ENCODE results near the gene ZNF775. TPM values are rescaled to one million over a fixed set of nuclear protein-coding genes. Genes with fewer than 3 reads are reported as not detected.
A peak's percentile ranks its signal among the peaks of the same experiment; 100 is the strongest.

ZNF775 gene
- polyA plus RNA-seq, 2 donors, result 0.81 to 1.6 TPM

GRCh38 chr7:150365673-150366398 lies 13.3 kb upstream of the ZNF775 start:
- H3K9me3 ChIP-seq (ENCODE audit: control insufficient read depth in 2 of 2, insufficient read depth in 1 of 2, low read depth in 1 of 2, low read length in 1 of 2), result no peaks in the 10 kb centered on the region
- H3K4me3 ChIP-seq (ENCODE audit: low read depth in 1 of 2, low read length in 2 of 2), result no peak overlapping the region
- peaks cover 3 to 11% of the 10 kb centered on the region in 2 donors for H3K4me1 ChIP-seq (ENCODE audit: control insufficient read depth in 2 of 2, insufficient read depth in 2 of 2, low read length in 1 of 2)
- no peaks in the 10 kb centered on the region for H3K36me3 ChIP-seq (ENCODE audit: control insufficient read depth in 2 of 2, insufficient read depth in 2 of 2, low read length in 1 of 2)
- H3K27me3 ChIP-seq (ENCODE audit: control insufficient read depth in 1 of 2, insufficient read depth in 2 of 2, low read length in 2 of 2), result no peaks in the 10 kb centered on the region
- 85% methylated on average over 5 of the region's 5 CpGs for WGBS, 2 donors
- no peak overlapping the region for H3K27ac ChIP-seq (ENCODE audit: low read depth in 2 of 2, low read length in 1 of 2)

- H3K36me3 ChIP-seq (ENCODE audit: control insufficient read depth in 2 of 2, insufficient read depth in 2 of 2, low read length in 1 of 2), result peaks cover 0 to 15% of the 10 kb centered on the region in 2 donors
- H3K27ac ChIP-seq (ENCODE audit: low read depth in 2 of 2, low read length in 1 of 2), result peak overlapping the region; percentile 90
- H3K4me1 ChIP-seq (ENCODE audit: control insufficient read depth in 2 of 2, insufficient read depth in 2 of 2, low read length in 1 of 2), result peaks cover 3 to 20% of the 10 kb centered on the region in 2 donors
- no peaks in the 10 kb centered on the region for H3K27me3 ChIP-seq (ENCODE audit: control insufficient read depth in 1 of 2, insufficient read depth in 2 of 2, low read length in 2 of 2)
- H3K4me3 ChIP-seq (ENCODE audit: low read depth in 1 of 2, low read length in 2 of 2), result peak overlapping the region; percentile 85 to 94
- 34 to 37% methylated on average over 8 of the region's 8 CpGs for WGBS, 2 donors
- no peaks in the 10 kb centered on the region for H3K9me3 ChIP-seq (ENCODE audit: control insufficient read depth in 2 of 2, insufficient read depth in 1 of 2, low read depth in 1 of 2, low read length in 1 of 2)
Observed at GRCh38 chr7:150367677-150368095, 11.4 kb upstream of the ZNF775 start.

GRCh38 chr7:150368096-150368883 lies 10.8 kb upstream of the ZNF775 start, which contains the start of gene REPIN1:
Gene REPIN1 (plus strand): TSS chr7:150368822. CDS start chr7:150369712, 890 bp downstream.
- H3K9me3 ChIP-seq (ENCODE audit: control insufficient read depth in 2 of 2, insufficient read depth in 1 of 2, low read depth in 1 of 2, low read length in 1 of 2), result no peaks in the 10 kb centered on the region
- no peaks in the 10 kb centered on the region for H3K27me3 ChIP-seq (ENCODE audit: control insufficient read depth in 1 of 2, insufficient read depth in 2 of 2, low read length in 2 of 2)
- H3K27ac ChIP-seq (ENCODE audit: low read depth in 2 of 2, low read length in 1 of 2), result peak within 1 kb of the TSS; percentile 90
- 1% methylated on average over 81 to 85 of the region's 85 CpGs for WGBS, 2 donors
- peaks cover 0 to 19% of the 10 kb centered on the region in 2 donors for H3K36me3 ChIP-seq (ENCODE audit: control insufficient read depth in 2 of 2, insufficient read depth in 2 of 2, low read length in 1 of 2)
- H3K4me1 ChIP-seq (ENCODE audit: control insufficient read depth in 2 of 2, insufficient read depth in 2 of 2, low read length in 1 of 2), result peaks cover 6 to 25% of the 10 kb centered on the region in 2 donors
- H3K4me3 ChIP-seq (ENCODE audit: low read depth in 1 of 2, low read length in 2 of 2), result peak within 1 kb of the TSS; percentile 85 to 94

GRCh38 chr7:150368884-150369747 lies 10.0 kb upstream of the ZNF775 start:
- 1% methylated on average over 32 to 58 of the region's 58 CpGs for WGBS, 2 donors
- Histone ChIP-seq H3K9me3 (ENCODE audit: control insufficient read depth in 2 of 2, insufficient read depth in 1 of 2, low read depth in 1 of 2, low read length in 1 of 2) (no peaks in the 10 kb centered on the region), H3K27ac (ENCODE audit: low read depth in 2 of 2, low read length in 1 of 2) (peak overlapping the region; percentile 90), H3K27me3 (ENCODE audit: control insufficient read depth in 1 of 2, insufficient read depth in 2 of 2, low read length in 2 of 2) (no peaks in the 10 kb centered on the region), H3K4me1 (ENCODE audit: control insufficient read depth in 2 of 2, insufficient read depth in 2 of 2, low read length in 1 of 2) (peaks cover 6 to 30% of the 10 kb centered on the region in 2 donors), H3K36me3 (ENCODE audit: control insufficient read depth in 2 of 2, insufficient read depth in 2 of 2, low read length in 1 of 2) (peaks cover 0 to 19% of the 10 kb centered on the region in 2 donors), H3K4me3 (ENCODE audit: low read depth in 1 of 2, low read length in 2 of 2) (peak overlapping the region; percentile 85 to 94)

- Histone ChIP-seq H3K4me3 (ENCODE audit: low read depth in 1 of 2, low read length in 2 of 2) (peak overlapping the region; percentile 85 to 94), H3K4me1 (ENCODE audit: control insufficient read depth in 2 of 2, insufficient read depth in 2 of 2, low read length in 1 of 2) (peaks cover 6 to 30% of the 10 kb centered on the region in 2 donors), H3K27me3 (ENCODE audit: control insufficient read depth in 1 of 2, insufficient read depth in 2 of 2, low read length in 2 of 2) (no peaks in the 10 kb centered on the region), H3K9me3 (ENCODE audit: control insufficient read depth in 2 of 2, insufficient read depth in 1 of 2, low read depth in 1 of 2, low read length in 1 of 2) (no peaks in the 10 kb centered on the region), H3K27ac (ENCODE audit: low read depth in 2 of 2, low read length in 1 of 2) (peak overlapping the region; percentile 90), H3K36me3 (ENCODE audit: control insufficient read depth in 2 of 2, insufficient read depth in 2 of 2, low read length in 1 of 2) (peaks cover 0 to 19% of the 10 kb centered on the region in 2 donors)
- WGBS, 2 donors, result 23 to 31% methylated on average over 23 of the region's 23 CpGs
Observed at GRCh38 chr7:150369748-150370501, 9.2 kb upstream of the ZNF775 start.

GRCh38 chr7:150370612-150371071 lies 8.5 kb upstream of the ZNF775 start:
- H3K4me3 ChIP-seq (ENCODE audit: low read depth in 1 of 2, low read length in 2 of 2), result no peak overlapping the region
- 60 to 66% methylated on average over 3 of the region's 3 CpGs for WGBS, 2 donors
- H3K27me3 ChIP-seq (ENCODE audit: control insufficient read depth in 1 of 2, insufficient read depth in 2 of 2, low read length in 2 of 2), result no peaks in the 10 kb centered on the region
- peaks cover 6 to 30% of the 10 kb centered on the region in 2 donors for H3K4me1 ChIP-seq (ENCODE audit: control insufficient read depth in 2 of 2, insufficient read depth in 2 of 2, low read length in 1 of 2)
- peak overlapping the region in 1 of 2 donors; percentile 90 for H3K27ac ChIP-seq (ENCODE audit: low read depth in 2 of 2, low read length in 1 of 2)
- peaks cover 0 to 19% of the 10 kb centered on the region in 2 donors for H3K36me3 ChIP-seq (ENCODE audit: control insufficient read depth in 2 of 2, insufficient read depth in 2 of 2, low read length in 1 of 2)
- no peaks in the 10 kb centered on the region for H3K9me3 ChIP-seq (ENCODE audit: control insufficient read depth in 2 of 2, insufficient read depth in 1 of 2, low read depth in 1 of 2, low read length in 1 of 2)

- H3K4me3 ChIP-seq (ENCODE audit: low read depth in 1 of 2, low read length in 2 of 2), result no peak overlapping the region
- WGBS, 2 donors, result 87 to 90% methylated on average over 40 to 48 of the region's 48 CpGs
- no peaks in the 10 kb centered on the region for H3K27me3 ChIP-seq (ENCODE audit: control insufficient read depth in 1 of 2, insufficient read depth in 2 of 2, low read length in 2 of 2)
- H3K4me1 ChIP-seq (ENCODE audit: control insufficient read depth in 2 of 2, insufficient read depth in 2 of 2, low read length in 1 of 2), result peaks cover 6 to 30% of the 10 kb centered on the region in 2 donors
- no peak overlapping the region for H3K27ac ChIP-seq (ENCODE audit: low read depth in 2 of 2, low read length in 1 of 2)
- no peaks in the 10 kb centered on the region for H3K9me3 ChIP-seq (ENCODE audit: control insufficient read depth in 2 of 2, insufficient read depth in 1 of 2, low read depth in 1 of 2, low read length in 1 of 2)
- H3K36me3 ChIP-seq (ENCODE audit: control insufficient read depth in 2 of 2, insufficient read depth in 2 of 2, low read length in 1 of 2), result peaks cover 0 to 19% of the 10 kb centered on the region in 2 donors
Observed at GRCh38 chr7:150371131-150371995, 7.8 kb upstream of the ZNF775 start.

- 73 to 92% methylated on average over 26 to 30 of the region's 30 CpGs for WGBS, 2 donors
- Histone ChIP-seq H3K27me3 (ENCODE audit: control insufficient read depth in 1 of 2, insufficient read depth in 2 of 2, low read length in 2 of 2) (no peaks in the 10 kb centered on the region), H3K4me1 (ENCODE audit: control insufficient read depth in 2 of 2, insufficient read depth in 2 of 2, low read length in 1 of 2) (peaks cover 6 to 30% of the 10 kb centered on the region in 2 donors), H3K36me3 (ENCODE audit: control insufficient read depth in 2 of 2, insufficient read depth in 2 of 2, low read length in 1 of 2) (peaks cover 0 to 19% of the 10 kb centered on the region in 2 donors), H3K27ac (ENCODE audit: low read depth in 2 of 2, low read length in 1 of 2) (no peak overlapping the region), H3K4me3 (ENCODE audit: low read depth in 1 of 2, low read length in 2 of 2) (no peak overlapping the region), H3K9me3 (ENCODE audit: control insufficient read depth in 2 of 2, insufficient read depth in 1 of 2, low read depth in 1 of 2, low read length in 1 of 2) (no peaks in the 10 kb centered on the region)
Observed at GRCh38 chr7:150371996-150372270, 7.2 kb upstream of the ZNF775 start.
